Immature natural killer cell (primary cell): ENCODE measurements around the gene ATP8A1. TPM values are rescaled to one million over a fixed set of nuclear protein-coding genes. Genes with fewer than 3 reads are reported as not detected.

Experiments used
- DNase-seq, 3 donors: peaks; one replicate each; pipeline ENCODE4 v3.0.0; 2022; ENCODE audit warnings: mixed read lengths in 1 of 3
- H3K27ac Mint-ChIP-seq, 6 donors: one replicate each; pipeline ENCODE4 v1.8.0; 2020; ENCODE audit warnings: mixed read lengths in 6 of 6, mild to moderate bottlenecking in 5 of 6, inconsistent platforms in 4 of 6, moderate library complexity in 3 of 6
- H3K27me3 Mint-ChIP-seq, 3 donors: one replicate each; pipeline ENCODE4 v1.8.0; 2020 to 2021; ENCODE audit warnings: low read depth in 3 of 3, mild to moderate bottlenecking in 3 of 3, mixed read lengths in 3 of 3, moderate library complexity in 3 of 3, inconsistent platforms in 1 of 3
- H3K36me3 Mint-ChIP-seq, 3 donors: one replicate each; pipeline ENCODE4 v1.8.0; 2020; ENCODE audit warnings: mixed read lengths in 3 of 3, inconsistent platforms in 2 of 3, mild to moderate bottlenecking in 2 of 3
- H3K4me1 Mint-ChIP-seq, 2 donors: one replicate each; pipeline ENCODE4 v1.8.0; 2020; ENCODE audit warnings: inconsistent platforms in 2 of 2, mild to moderate bottlenecking in 2 of 2, mixed read lengths in 2 of 2, moderate library complexity in 1 of 2
- H3K4me3 Mint-ChIP-seq, 5 donors: one replicate each; pipeline ENCODE4 v1.8.0; 2020; ENCODE audit warnings: mild to moderate bottlenecking in 5 of 5, mixed read lengths in 5 of 5, inconsistent platforms in 3 of 5, moderate library complexity in 3 of 5
- H3K9me3 Mint-ChIP-seq, 6 donors: one replicate each; pipeline ENCODE4 v1.8.0; 2020; ENCODE audit warnings: mild to moderate bottlenecking in 6 of 6, mixed read lengths in 6 of 6, inconsistent platforms in 4 of 6, moderate library complexity in 3 of 6
- polyA plus RNA-seq, 3 donors: library from polyadenylated mRNA; unstranded; fragments of 300-500 nt; fragmentation: Illumina TruSeq; gene quantifications; one replicate each; pipeline ENCODE4 v1.2.3, GENCODE V29; 2021

Gene ATP8A1
- polyA plus RNA-seq, 3 donors from 2014 or later: 15.3 to 23.0 (median 18.1) TPM

- H3K4me3 Mint-ChIP-seq: no peak overlapping the region
- H3K27ac Mint-ChIP-seq: peak overlapping the region in 1 of 6 donors; percentile 14
- H3K4me1 Mint-ChIP-seq: no peaks in the 10 kb centered on the region
- peaks cover 0 to 2% (median 0%) of the 10 kb centered on the region in 3 donors for H3K27me3 Mint-ChIP-seq
- H3K36me3 Mint-ChIP-seq: peaks cover 36 to 60% (median 40%) of the 10 kb centered on the region in 3 donors
- no peaks in the 10 kb centered on the region for H3K9me3 Mint-ChIP-seq
- no peak for DNase-seq
Observed at GRCh38 chr4:42446823-42447222, 210.1 kb downstream of the ATP8A1 start.

GRCh38 chr4:42445038-42445437 is 211.9 kb downstream of the ATP8A1 start:
- Mint-ChIP-seq H3K27me3 (peaks cover 0 to 3% (median 0%) of the 10 kb centered on the region in 3 donors), H3K27ac (no peak overlapping the region), H3K4me1 (no peaks in the 10 kb centered on the region), H3K9me3 (no peaks in the 10 kb centered on the region), H3K4me3 (no peak overlapping the region), H3K36me3 (peaks cover 27 to 54% (median 32%) of the 10 kb centered on the region in 3 donors)
- DNase-seq: no peak

GRCh38 chr4:42442601-42443000 is 214.3 kb downstream of the ATP8A1 start:
- Mint-ChIP-seq H3K36me3 (peaks cover 26 to 54% (median 46%) of the 10 kb centered on the region in 3 donors), H3K27ac (no peak overlapping the region), H3K4me1 (no peaks in the 10 kb centered on the region), H3K27me3 (peaks cover 0 to 6% (median 3%) of the 10 kb centered on the region in 3 donors), H3K4me3 (no peak overlapping the region), H3K9me3 (no peaks in the 10 kb centered on the region)
- DNase-seq: no peak

GRCh38 chr4:42440083-42440482 is 216.8 kb downstream of the ATP8A1 start:
- Mint-ChIP-seq H3K36me3 (peaks cover 32 to 52% (median 50%) of the 10 kb centered on the region in 3 donors), H3K27ac (peak overlapping the region in 1 of 6 donors; percentile 3), H3K27me3 (peaks cover 0 to 7% (median 3%) of the 10 kb centered on the region in 3 donors), H3K4me1 (no peaks in the 10 kb centered on the region), H3K9me3 (no peaks in the 10 kb centered on the region), H3K4me3 (no peak overlapping the region)
- no peak for DNase-seq

GRCh38 chr4:42436928-42437565 is 219.9 kb downstream of the ATP8A1 start:
- Mint-ChIP-seq H3K4me3 (no peak overlapping the region), H3K4me1 (no peaks in the 10 kb centered on the region), H3K9me3 (no peaks in the 10 kb centered on the region), H3K27me3 (peaks cover 0 to 7% (median 3%) of the 10 kb centered on the region in 3 donors), H3K27ac (no peak overlapping the region), H3K36me3 (peaks cover 43 to 46% (median 44%) of the 10 kb centered on the region in 3 donors)
- DNase-seq: no peak

- Mint-ChIP-seq H3K27me3 (peaks cover 0 to 5% (median 2%) of the 10 kb centered on the region in 3 donors), H3K4me1 (no peaks in the 10 kb centered on the region), H3K27ac (no peak overlapping the region), H3K36me3 (peaks cover 24 to 42% (median 33%) of the 10 kb centered on the region in 3 donors), H3K9me3 (no peaks in the 10 kb centered on the region), H3K4me3 (no peak overlapping the region)
- DNase-seq: no peak
Observed at GRCh38 chr4:42428036-42428435, 228.9 kb downstream of the ATP8A1 start.

- peaks cover 0 to 3% (median 2%) of the 10 kb centered on the region in 3 donors for H3K27me3 Mint-ChIP-seq
Observed at GRCh38 chr4:42425146-42426065, 231.5 kb downstream of the ATP8A1 start.

GRCh38 chr4:42420140-42420539 is 236.8 kb downstream of the ATP8A1 start:
- peak overlapping the region in 1 of 6 donors; percentile 25 for H3K27ac Mint-ChIP-seq
- DNase-seq: no peak
- H3K27me3 Mint-ChIP-seq: no peaks in the 10 kb centered on the region
- H3K36me3 Mint-ChIP-seq: peaks cover 29 to 45% (median 44%) of the 10 kb centered on the region in 3 donors
- no peaks in the 10 kb centered on the region for H3K9me3 Mint-ChIP-seq
- H3K4me1 Mint-ChIP-seq: peaks cover 0 to 11% of the 10 kb centered on the region in 2 donors
- no peak overlapping the region for H3K4me3 Mint-ChIP-seq

More at GRCh38 chr4:42425146-42426065, 231.5 kb downstream of the ATP8A1 start:
- peaks cover 27 to 52% (median 35%) of the 10 kb centered on the region in 3 donors for H3K36me3 Mint-ChIP-seq
- no peak overlapping the region for H3K27ac Mint-ChIP-seq
- DNase-seq: no peak
- H3K4me3 Mint-ChIP-seq: no peak overlapping the region
- H3K4me1 Mint-ChIP-seq: no peaks in the 10 kb centered on the region
- H3K9me3 Mint-ChIP-seq: no peaks in the 10 kb centered on the region

- Mint-ChIP-seq H3K4me3 (no peak overlapping the region), H3K9me3 (no peaks in the 10 kb centered on the region), H3K27me3 (no peaks in the 10 kb centered on the region), H3K36me3 (peaks cover 38 to 60% (median 57%) of the 10 kb centered on the region in 3 donors), H3K27ac (no peak overlapping the region), H3K4me1 (peaks cover 0 to 11% of the 10 kb centered on the region in 2 donors)
- DNase-seq: no peak
Observed at GRCh38 chr4:42417550-42417949, 239.4 kb downstream of the ATP8A1 start.

- Mint-ChIP-seq H3K27ac (no peak overlapping the region), H3K36me3 (peaks cover 39 to 55% (median 48%) of the 10 kb centered on the region in 3 donors), H3K9me3 (no peaks in the 10 kb centered on the region)
Observed at GRCh38 chr4:42416017-42416416, 240.9 kb downstream of the ATP8A1 start.

GRCh38 chr4:42415281-42415680 is 241.6 kb downstream of the ATP8A1 start:
- Mint-ChIP-seq H3K4me1 (peaks cover 0 to 11% of the 10 kb centered on the region in 2 donors), H3K27me3 (no peaks in the 10 kb centered on the region), H3K27ac (no peak overlapping the region), H3K9me3 (no peaks in the 10 kb centered on the region), H3K4me3 (no peak overlapping the region), H3K36me3 (peaks cover 40 to 52% (median 50%) of the 10 kb centered on the region in 3 donors)
- no peak for DNase-seq

More at GRCh38 chr4:42416017-42416416, 240.9 kb downstream of the ATP8A1 start:
- DNase-seq: no peak
- H3K4me3 Mint-ChIP-seq: no peak overlapping the region
- peaks cover 0 to 11% of the 10 kb centered on the region in 2 donors for H3K4me1 Mint-ChIP-seq
- H3K27me3 Mint-ChIP-seq: no peaks in the 10 kb centered on the region

GRCh38 chr4:42412251-42412650 is 244.7 kb downstream of the ATP8A1 start:
- Mint-ChIP-seq H3K4me3 (no peak overlapping the region), H3K27me3 (no peaks in the 10 kb centered on the region), H3K27ac (no peak overlapping the region), H3K4me1 (peaks cover 0 to 11% of the 10 kb centered on the region in 2 donors), H3K36me3 (peaks cover 37 to 40% (median 40%) of the 10 kb centered on the region in 3 donors), H3K9me3 (no peaks in the 10 kb centered on the region)
- DNase-seq: no peak

GRCh38 chr4:42411803-42412202 is 245.1 kb downstream of the ATP8A1 start:
- peaks cover 38 to 41% (median 41%) of the 10 kb centered on the region in 3 donors for H3K36me3 Mint-ChIP-seq
- H3K27me3 Mint-ChIP-seq: no peaks in the 10 kb centered on the region
- no peak for DNase-seq
- H3K4me1 Mint-ChIP-seq: peaks cover 0 to 7% of the 10 kb centered on the region in 2 donors
- no peak overlapping the region for H3K4me3 Mint-ChIP-seq
- H3K27ac Mint-ChIP-seq: no peak overlapping the region
- H3K9me3 Mint-ChIP-seq: no peaks in the 10 kb centered on the region

- H3K4me3 Mint-ChIP-seq: no peak overlapping the region
- no peaks in the 10 kb centered on the region for H3K4me1 Mint-ChIP-seq
- no peak overlapping the region for H3K27ac Mint-ChIP-seq
- H3K27me3 Mint-ChIP-seq: no peaks in the 10 kb centered on the region
- peaks cover 38 to 47% (median 44%) of the 10 kb centered on the region in 3 donors for H3K36me3 Mint-ChIP-seq
- H3K9me3 Mint-ChIP-seq: no peaks in the 10 kb centered on the region
- no peak for DNase-seq
Observed at GRCh38 chr4:42410446-42410845, 246.5 kb downstream of the ATP8A1 start.
